WTC11 (cell line): ENCODE results near the gene MEIS1. TPM values are rescaled to one million over a fixed set of nuclear protein-coding genes. Genes with fewer than 3 reads are reported as not detected.

Experiments used
- ATAC-seq: fragments of 200-7000 bp; cut with Tn5 transposase; 2 replicates; pipeline ENCODE4 v1.10.0; 2021; ENCODE audit warnings: mild to moderate bottlenecking, moderate library complexity
- CTCF ChIA-PET: fragments of 300-600 bp; sonication (Branson Sonifier 250); formaldehyde crosslinking; loops from one replicate; lab custom pipeline; 2021; ENCODE audit warnings: antibody characterized with exemption; lab: Charles Lee
- POLR2A ChIA-PET: fragments of 350-600 bp; sonication (Branson Sonifier 250); formaldehyde crosslinking; loops from one replicate; lab custom pipeline; 2021; ENCODE audit warnings: antibody characterized with exemption; lab: Charles Lee
- DNase-seq: peaks from one replicate; pipeline ENCODE4 v3.0.0; 2021; ENCODE audit warnings: low spot score
- H3K27ac Mint-ChIP-seq: 2 replicates; pipeline ENCODE4 v1.8.0; 2021; ENCODE audit warnings: mixed read lengths
- H3K27me3 Mint-ChIP-seq: 2 replicates; pipeline ENCODE4 v1.8.0; 2021; ENCODE audit warnings: low read depth, mild to moderate bottlenecking, moderate library complexity, mixed read lengths
- H3K36me3 Mint-ChIP-seq: 2 replicates; pipeline ENCODE4 v1.8.0; 2021; ENCODE audit warnings: mixed read lengths
- H3K4me1 Mint-ChIP-seq: 2 replicates; pipeline ENCODE4 v1.8.0; 2022; ENCODE audit warnings: mixed read lengths
- H3K4me3 Mint-ChIP-seq: 2 replicates; pipeline ENCODE4 v1.8.0; 2021; ENCODE audit warnings: mild to moderate bottlenecking, moderate library complexity, mixed read lengths
- H3K9me3 Mint-ChIP-seq: 2 replicates; pipeline ENCODE4 v1.8.0; 2021; ENCODE audit warnings: mixed read lengths
- CREM ChIP-seq: sonication (generic); formaldehyde crosslinking; IDR thresholded peaks from 2 replicates; pipeline ENCODE4 v1.8.1; 2022; ENCODE audit warnings: mild to moderate bottlenecking, missing genetic modification reagents, moderate library complexity
- ELF4 ChIP-seq: sonication (generic); formaldehyde crosslinking; IDR thresholded peaks from 2 replicates; pipeline ENCODE4 v1.8.1; 2022; ENCODE audit warnings: low read depth, mild to moderate bottlenecking, moderate library complexity, missing genetic modification reagents
- ETV6 ChIP-seq: sonication (generic); formaldehyde crosslinking; IDR thresholded peaks from 2 replicates; pipeline ENCODE4 v1.8.1; 2022; ENCODE audit warnings: mild to moderate bottlenecking, missing genetic modification reagents
- FOXJ3 ChIP-seq: sonication (generic); formaldehyde crosslinking; IDR thresholded peaks from 2 replicates; pipeline ENCODE4 v1.9.0; 2021; ENCODE audit warnings: missing genetic modification reagents, mild to moderate bottlenecking, borderline replicate concordance
- HMGA2 ChIP-seq: fragments of 250-450 bp; sonication (Bioruptor Pico); IDR thresholded peaks from 2 replicates; pipeline ENCODE4 v1.4.0; 2021; ENCODE audit warnings: mild to moderate bottlenecking, moderate library complexity
- MXD4 ChIP-seq: fragments of 250-450 bp; sonication (Bioruptor Pico); IDR thresholded peaks from 2 replicates; pipeline ENCODE4 v1.8.0; 2021; ENCODE audit warnings: mild to moderate bottlenecking, moderate library complexity, borderline replicate concordance
- NFE2L1 ChIP-seq: sonication (generic); formaldehyde crosslinking; IDR thresholded peaks from 2 replicates; pipeline ENCODE4 v1.8.1; 2023; ENCODE audit warnings: missing genetic modification reagents
- NFYB ChIP-seq: sonication (generic); formaldehyde crosslinking; conservative IDR thresholded peaks from 2 replicates; pipeline ENCODE4 v1.8.0; 2022; ENCODE audit warnings: low read depth, missing genetic modification reagents
- NR1H2 ChIP-seq: sonication (generic); formaldehyde crosslinking; IDR thresholded peaks from 2 replicates; pipeline ENCODE4 v1.9.0; 2021; ENCODE audit warnings: mild to moderate bottlenecking, moderate library complexity, missing genetic modification reagents
- SMAD3 ChIP-seq: sonication (generic); formaldehyde crosslinking; IDR thresholded peaks from 2 replicates; pipeline ENCODE4 v1.8.0; 2022; ENCODE audit warnings: missing genetic modification reagents, mild to moderate bottlenecking, borderline replicate concordance
- SMAD4 ChIP-seq: sonication (generic); formaldehyde crosslinking; IDR thresholded peaks from 2 replicates; pipeline ENCODE4 v1.8.0; 2022; ENCODE audit warnings: mild to moderate bottlenecking, missing genetic modification reagents
- ZBTB21 ChIP-seq: sonication (generic); formaldehyde crosslinking; IDR thresholded peaks from 2 replicates; pipeline ENCODE4 v1.8.1; 2023; ENCODE audit warnings: mild to moderate bottlenecking, missing genetic modification reagents, borderline replicate concordance
- ZNF219 ChIP-seq: sonication (generic); formaldehyde crosslinking; IDR thresholded peaks from 2 replicates; pipeline ENCODE4 v1.8.0; 2023; ENCODE audit warnings: missing genetic modification reagents, mild to moderate bottlenecking, borderline replicate concordance
- ZNF396 ChIP-seq: fragments of 250-450 bp; sonication (Bioruptor Pico); IDR thresholded peaks from 2 replicates; pipeline ENCODE4 v1.8.0; 2021; ENCODE audit warnings: mild to moderate bottlenecking, moderate library complexity, borderline replicate concordance
- total RNA-seq: library from RNA; stranded (reverse); gene quantifications from 3 replicates; pipeline ENCODE4 v1.2.3, GENCODE V29; 2021
- TF ChIP-seq, protein P1 (sequence below): fragments of 250-450 bp; sonication (Bioruptor Pico); IDR thresholded peaks from 2 replicates; pipeline ENCODE4 v2.1.2; 2022; ENCODE audit warnings: mild to moderate bottlenecking, moderate library complexity
- TF ChIP-seq, protein P2 (sequence below): fragments of 250-450 bp; sonication (Bioruptor Pico); IDR thresholded peaks from 2 replicates; pipeline ENCODE4 v1.9.0; 2021; ENCODE audit warnings: mild to moderate bottlenecking, borderline replicate concordance
- TF ChIP-seq, protein P3 (sequence below): sonication (generic); formaldehyde crosslinking; IDR thresholded peaks from 2 replicates; pipeline ENCODE4 v1.8.1; 2022; ENCODE audit warnings: low read depth, missing genetic modification reagents, borderline replicate concordance
- TF ChIP-seq, protein P4 (sequence below): fragments of 250-450 bp; sonication (Bioruptor Pico); IDR thresholded peaks from 2 replicates; pipeline ENCODE4 v1.9.0; 2021; ENCODE audit warnings: mild to moderate bottlenecking

Gene MEIS1
- total RNA-seq, 1 experiment from 2014 or later, result 0.48 TPM

DNA sequence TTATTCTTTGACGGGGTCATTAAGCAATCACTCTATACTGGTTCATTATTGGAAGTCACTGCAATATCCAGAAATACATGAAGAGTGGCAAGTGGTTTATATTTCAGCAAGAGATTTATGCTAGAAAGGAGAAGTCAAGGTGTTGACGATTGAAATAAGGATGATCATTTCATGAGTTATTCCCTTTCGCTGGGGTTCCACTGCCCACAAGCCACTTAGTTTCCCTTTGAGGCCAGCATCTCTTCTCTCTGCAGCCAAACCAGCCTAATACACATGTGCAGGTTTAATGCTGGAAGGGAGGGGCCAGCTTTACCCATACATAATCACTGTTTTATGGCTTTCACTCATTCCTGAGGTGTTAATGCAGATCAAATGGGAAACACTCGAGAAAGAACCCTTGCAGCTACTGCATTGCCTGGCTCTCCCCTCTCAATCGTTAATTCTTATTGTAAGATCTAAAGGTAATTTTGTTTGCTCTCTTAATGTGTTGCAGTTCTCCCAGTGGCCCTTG lies 108.4 kb downstream of the MEIS1 start (continued):
- TF ChIP-seq, protein P1, sequence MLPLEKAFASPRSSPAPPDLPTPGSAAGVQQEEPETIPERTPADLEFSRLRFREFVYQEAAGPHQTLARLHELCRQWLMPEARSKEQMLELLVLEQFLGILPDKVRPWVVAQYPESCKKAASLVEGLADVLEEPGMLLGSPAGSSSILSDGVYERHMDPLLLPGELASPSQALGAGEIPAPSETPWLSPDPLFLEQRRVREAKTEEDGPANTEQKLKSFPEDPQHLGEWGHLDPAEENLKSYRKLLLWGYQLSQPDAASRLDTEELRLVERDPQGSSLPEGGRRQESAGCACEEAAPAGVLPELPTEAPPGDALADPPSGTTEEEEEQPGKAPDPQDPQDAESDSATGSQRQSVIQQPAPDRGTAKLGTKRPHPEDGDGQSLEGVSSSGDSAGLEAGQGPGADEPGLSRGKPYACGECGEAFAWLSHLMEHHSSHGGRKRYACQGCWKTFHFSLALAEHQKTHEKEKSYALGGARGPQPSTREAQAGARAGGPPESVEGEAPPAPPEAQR (CRISPR knock-in tag), result no peak
- TF ChIP-seq SMAD3 (CRISPR knock-in tag) (no peak), CREM (CRISPR knock-in tag) (no peak), SMAD4 (CRISPR knock-in tag) (no peak)

DNA sequence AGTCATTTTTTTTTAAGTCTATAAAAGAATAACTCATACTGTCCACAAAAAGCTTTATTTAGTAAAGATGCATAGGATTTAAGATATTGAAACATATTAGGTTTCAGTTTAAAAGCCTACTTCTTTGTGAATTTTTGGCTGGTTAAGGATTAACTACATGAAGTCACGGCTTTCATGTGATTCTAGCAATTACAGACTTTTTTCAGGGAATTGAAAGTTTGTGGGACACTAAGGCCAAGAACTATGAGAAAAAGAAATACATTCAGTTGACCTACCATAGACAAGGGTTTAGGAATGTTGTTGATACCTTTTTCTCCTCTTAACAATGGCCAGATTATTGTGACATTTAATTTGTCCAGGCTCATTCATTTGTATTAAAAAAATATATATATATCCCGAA lies 109.3 kb downstream of the MEIS1 start:
- H3K36me3 Mint-ChIP-seq, result no peaks in the 10 kb centered on the region
- no peak for TF ChIP-seq FOXJ3
- TF ChIP-seq ETV6, result no peak
- TF ChIP-seq MXD4 (CRISPR knock-in tag), result no peak
- TF ChIP-seq, protein P2, sequence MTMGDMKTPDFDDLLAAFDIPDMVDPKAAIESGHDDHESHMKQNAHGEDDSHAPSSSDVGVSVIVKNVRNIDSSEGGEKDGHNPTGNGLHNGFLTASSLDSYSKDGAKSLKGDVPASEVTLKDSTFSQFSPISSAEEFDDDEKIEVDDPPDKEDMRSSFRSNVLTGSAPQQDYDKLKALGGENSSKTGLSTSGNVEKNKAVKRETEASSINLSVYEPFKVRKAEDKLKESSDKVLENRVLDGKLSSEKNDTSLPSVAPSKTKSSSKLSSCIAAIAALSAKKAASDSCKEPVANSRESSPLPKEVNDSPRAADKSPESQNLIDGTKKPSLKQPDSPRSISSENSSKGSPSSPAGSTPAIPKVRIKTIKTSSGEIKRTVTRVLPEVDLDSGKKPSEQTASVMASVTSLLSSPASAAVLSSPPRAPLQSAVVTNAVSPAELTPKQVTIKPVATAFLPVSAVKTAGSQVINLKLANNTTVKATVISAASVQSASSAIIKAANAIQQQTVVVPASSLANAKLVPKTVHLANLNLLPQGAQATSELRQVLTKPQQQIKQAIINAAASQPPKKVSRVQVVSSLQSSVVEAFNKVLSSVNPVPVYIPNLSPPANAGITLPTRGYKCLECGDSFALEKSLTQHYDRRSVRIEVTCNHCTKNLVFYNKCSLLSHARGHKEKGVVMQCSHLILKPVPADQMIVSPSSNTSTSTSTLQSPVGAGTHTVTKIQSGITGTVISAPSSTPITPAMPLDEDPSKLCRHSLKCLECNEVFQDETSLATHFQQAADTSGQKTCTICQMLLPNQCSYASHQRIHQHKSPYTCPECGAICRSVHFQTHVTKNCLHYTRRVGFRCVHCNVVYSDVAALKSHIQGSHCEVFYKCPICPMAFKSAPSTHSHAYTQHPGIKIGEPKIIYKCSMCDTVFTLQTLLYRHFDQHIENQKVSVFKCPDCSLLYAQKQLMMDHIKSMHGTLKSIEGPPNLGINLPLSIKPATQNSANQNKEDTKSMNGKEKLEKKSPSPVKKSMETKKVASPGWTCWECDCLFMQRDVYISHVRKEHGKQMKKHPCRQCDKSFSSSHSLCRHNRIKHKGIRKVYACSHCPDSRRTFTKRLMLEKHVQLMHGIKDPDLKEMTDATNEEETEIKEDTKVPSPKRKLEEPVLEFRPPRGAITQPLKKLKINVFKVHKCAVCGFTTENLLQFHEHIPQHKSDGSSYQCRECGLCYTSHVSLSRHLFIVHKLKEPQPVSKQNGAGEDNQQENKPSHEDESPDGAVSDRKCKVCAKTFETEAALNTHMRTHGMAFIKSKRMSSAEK, result no peak
- TF ChIP-seq ZBTB21 (CRISPR knock-in tag), result no peak
- no peak for TF ChIP-seq ZNF219 (CRISPR knock-in tag)
- TF ChIP-seq NFYB, result no peak
- TF ChIP-seq HMGA2 (CRISPR knock-in tag), result no peak
- TF ChIP-seq, protein P3, sequence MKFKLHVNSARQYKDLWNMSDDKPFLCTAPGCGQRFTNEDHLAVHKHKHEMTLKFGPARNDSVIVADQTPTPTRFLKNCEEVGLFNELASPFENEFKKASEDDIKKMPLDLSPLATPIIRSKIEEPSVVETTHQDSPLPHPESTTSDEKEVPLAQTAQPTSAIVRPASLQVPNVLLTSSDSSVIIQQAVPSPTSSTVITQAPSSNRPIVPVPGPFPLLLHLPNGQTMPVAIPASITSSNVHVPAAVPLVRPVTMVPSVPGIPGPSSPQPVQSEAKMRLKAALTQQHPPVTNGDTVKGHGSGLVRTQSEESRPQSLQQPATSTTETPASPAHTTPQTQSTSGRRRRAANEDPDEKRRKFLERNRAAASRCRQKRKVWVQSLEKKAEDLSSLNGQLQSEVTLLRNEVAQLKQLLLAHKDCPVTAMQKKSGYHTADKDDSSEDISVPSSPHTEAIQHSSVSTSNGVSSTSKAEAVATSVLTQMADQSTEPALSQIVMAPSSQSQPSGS (CRISPR knock-in tag), result no peak
- no peak for TF ChIP-seq SMAD3 (CRISPR knock-in tag)
- no peak for TF ChIP-seq NFE2L1
- TF ChIP-seq NR1H2 (CRISPR knock-in tag), result no peak
- no peak for TF ChIP-seq ELF4 (CRISPR knock-in tag)
- TF ChIP-seq, all 79 proteins: peak for 0
- Mint-ChIP-seq H3K4me1 (peaks cover 24% of the 10 kb centered on the region), H3K27me3 (no peaks in the 10 kb centered on the region), H3K27ac (no peak overlapping the region), H3K9me3 (no peaks in the 10 kb centered on the region), H3K4me3 (no peak overlapping the region)
- CTCF ChIA-PET, result no interaction called here
- POLR2A ChIA-PET, result no interaction called here
- no peak for ATAC-seq
- DNase-seq, result no peak

DNA sequence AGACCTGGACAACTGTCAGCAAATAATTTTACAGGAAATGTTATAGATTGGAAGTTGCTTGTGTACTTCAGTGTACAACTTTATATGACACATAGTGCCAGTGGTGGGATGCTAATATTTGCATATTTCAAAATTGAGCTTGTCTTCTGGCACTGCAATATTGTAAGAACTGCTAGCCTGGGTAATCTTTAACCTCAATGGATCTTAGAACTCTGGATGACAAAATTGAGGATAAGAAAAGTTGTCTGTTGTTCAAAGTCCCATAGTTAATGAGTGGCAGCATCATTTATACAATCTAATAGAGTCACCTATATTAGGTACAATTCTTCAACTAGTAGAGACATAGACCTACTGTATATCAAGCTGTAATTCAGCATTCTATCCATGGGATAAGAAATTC lies 110.3 kb downstream of the MEIS1 start:
- TF ChIP-seq ZNF396 (CRISPR knock-in tag) (no peak), SMAD4 (CRISPR knock-in tag) (no peak)
- TF ChIP-seq, protein P4, sequence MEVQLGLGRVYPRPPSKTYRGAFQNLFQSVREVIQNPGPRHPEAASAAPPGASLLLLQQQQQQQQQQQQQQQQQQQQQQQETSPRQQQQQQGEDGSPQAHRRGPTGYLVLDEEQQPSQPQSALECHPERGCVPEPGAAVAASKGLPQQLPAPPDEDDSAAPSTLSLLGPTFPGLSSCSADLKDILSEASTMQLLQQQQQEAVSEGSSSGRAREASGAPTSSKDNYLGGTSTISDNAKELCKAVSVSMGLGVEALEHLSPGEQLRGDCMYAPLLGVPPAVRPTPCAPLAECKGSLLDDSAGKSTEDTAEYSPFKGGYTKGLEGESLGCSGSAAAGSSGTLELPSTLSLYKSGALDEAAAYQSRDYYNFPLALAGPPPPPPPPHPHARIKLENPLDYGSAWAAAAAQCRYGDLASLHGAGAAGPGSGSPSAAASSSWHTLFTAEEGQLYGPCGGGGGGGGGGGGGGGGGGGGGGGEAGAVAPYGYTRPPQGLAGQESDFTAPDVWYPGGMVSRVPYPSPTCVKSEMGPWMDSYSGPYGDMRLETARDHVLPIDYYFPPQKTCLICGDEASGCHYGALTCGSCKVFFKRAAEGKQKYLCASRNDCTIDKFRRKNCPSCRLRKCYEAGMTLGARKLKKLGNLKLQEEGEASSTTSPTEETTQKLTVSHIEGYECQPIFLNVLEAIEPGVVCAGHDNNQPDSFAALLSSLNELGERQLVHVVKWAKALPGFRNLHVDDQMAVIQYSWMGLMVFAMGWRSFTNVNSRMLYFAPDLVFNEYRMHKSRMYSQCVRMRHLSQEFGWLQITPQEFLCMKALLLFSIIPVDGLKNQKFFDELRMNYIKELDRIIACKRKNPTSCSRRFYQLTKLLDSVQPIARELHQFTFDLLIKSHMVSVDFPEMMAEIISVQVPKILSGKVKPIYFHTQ (CRISPR knock-in tag), result no peak
- TF ChIP-seq, all 79 proteins: peak for 0
- CTCF ChIA-PET, result no interaction called here

More for the DNA sequence above, 110.3 kb downstream of the MEIS1 start:
- Mint-ChIP-seq H3K4me3 (no peak overlapping the region), H3K36me3 (no peaks in the 10 kb centered on the region), H3K9me3 (no peaks in the 10 kb centered on the region), H3K27me3 (no peaks in the 10 kb centered on the region), H3K27ac (no peak overlapping the region), H3K4me1 (peaks cover 24% of the 10 kb centered on the region)
- no peak for DNase-seq
- POLR2A ChIA-PET, result interaction anchor here (0.5 kb wide), 1 partner anchor 11 kb away, joined by 3 read pairs; no protein-coding TSS in a partner anchor
- ATAC-seq, result no peak
